Stomach (tissue), 4 donors: ENCODE measurements around the gene IVD.

Source experiments
- CTCF ChIP-seq, 7 experiments: fragments of 450-650 bp in 4 of 7; fragments of 200-600 bp in 3 of 7; sonication (generic) in 3 of 7; IDR thresholded peaks; one replicate each; pipeline ENCODE4 v1.5.1; 2016 to 2019; ENCODE audit warnings: antibody characterized with exemption in 7 of 7, control low read depth in 2 of 7, mild to moderate bottlenecking in 1 of 7
- EP300 ChIP-seq: sonication (generic); formaldehyde crosslinking; IDR thresholded peaks from one replicate; pipeline ENCODE4 v1.6.1; 2017; ENCODE audit warnings: antibody characterized with exemption
- POLR2A ChIP-seq, 4 donors: fragments of 450-650 bp; IDR thresholded peaks; one replicate each; pipeline ENCODE4 v1.6.1; 2016; ENCODE audit warnings: antibody characterized with exemption in 4 of 4, control low read depth in 2 of 4, mild to moderate bottlenecking in 1 of 4, moderate library complexity in 1 of 4
- POLR2AphosphoS5 ChIP-seq, 3 donors: sonication (generic); formaldehyde crosslinking; IDR thresholded peaks; one replicate each; pipeline ENCODE4 v1.6.1; 2016; ENCODE audit warnings: antibody characterized with exemption in 3 of 3

GRCh38 chr15:40357246-40357645 is 48.3 kb upstream of the IVD start:
- TF ChIP-seq POLR2A (IDR thresholded peaks at IDR 0.05) (no peak), CTCF (IDR thresholded peaks at IDR 0.05) (no peak), POLR2AphosphoS5 (IDR thresholded peaks at IDR 0.05) (no peak), EP300 (no peak)
